Endodermal cell (in vitro differentiated cells): Measurements from ENCODE around the gene SLC28A1. TPM values are rescaled to one million over a fixed set of nuclear protein-coding genes. Genes with fewer than 3 reads are reported as not detected.
A peak's percentile ranks its signal among the peaks of the same experiment; 100 is the strongest.

Experiments used
- DNase-seq: peaks from one replicate; pipeline ENCODE4 v3.0.0-alpha.2; 2017
- H3K27ac ChIP-seq: 2 replicates; pipeline ENCODE4 v1.5.1; 2013; ENCODE audit warnings: mild to moderate bottlenecking, low read depth, low read length, moderate library complexity
- H3K27me3 ChIP-seq: 2 replicates; pipeline ENCODE4 v1.6.1; 2013; ENCODE audit warnings: mild to moderate bottlenecking, low read length, moderate library complexity; ENCODE audit not compliant: insufficient read depth, control insufficient read depth, poor library complexity, severe bottlenecking
- H3K36me3 ChIP-seq: 2 replicates; pipeline ENCODE4 v1.7.0; 2013; ENCODE audit warnings: mild to moderate bottlenecking, low read length, moderate library complexity; ENCODE audit not compliant: control insufficient read depth, insufficient read depth
- H3K4me1 ChIP-seq: one replicate; pipeline ENCODE4 v1.7.0; 2013; ENCODE audit warnings: low read length; ENCODE audit not compliant: control insufficient read depth, insufficient read depth
- H3K4me3 ChIP-seq: 2 replicates; pipeline ENCODE4 v1.5.1; 2013; ENCODE audit warnings: mild to moderate bottlenecking, low read length, moderate library complexity
- H3K9ac ChIP-seq: 2 replicates; pipeline ENCODE4 v1.6.1; 2013; ENCODE audit warnings: mild to moderate bottlenecking, low read length, moderate library complexity; ENCODE audit not compliant: poor library complexity, severe bottlenecking; ENCODE audit errors: extremely low read depth
- H3K9me3 ChIP-seq: 2 replicates; pipeline ENCODE4 v1.6.1; 2013; ENCODE audit warnings: mild to moderate bottlenecking, low read length, moderate library complexity; ENCODE audit not compliant: control insufficient read depth
- H3K27ac Mint-ChIP-seq: 2 replicates; pipeline ENCODE4 v1.8.0; 2020; ENCODE audit warnings: mixed read lengths
- H3K27me3 Mint-ChIP-seq: 2 replicates; pipeline ENCODE4 v1.8.0; 2021; ENCODE audit warnings: mild to moderate bottlenecking, mixed read lengths; ENCODE audit not compliant: insufficient read depth
- H3K36me3 Mint-ChIP-seq: 2 replicates; pipeline ENCODE4 v1.8.0; 2020; ENCODE audit warnings: low read depth, mixed read lengths
- H3K4me1 Mint-ChIP-seq: 2 replicates; pipeline ENCODE4 v1.8.0; 2020; ENCODE audit warnings: mixed read lengths
- H3K4me3 Mint-ChIP-seq: 2 replicates; pipeline ENCODE4 v1.8.0; 2020; ENCODE audit warnings: mild to moderate bottlenecking, moderate library complexity, mixed read lengths
- H3K9me3 Mint-ChIP-seq: 2 replicates; pipeline ENCODE4 v1.8.0; 2020; ENCODE audit warnings: mild to moderate bottlenecking, mixed read lengths
- CTCF ChIP-seq: fragments of 200-600 bp; sonication (generic); conservative IDR thresholded peaks from 2 replicates; pipeline ENCODE4 v1.5.0; 2021; ENCODE audit warnings: antibody characterized with exemption, mild to moderate bottlenecking
- WGBS, 2 experiments: methylation state at CpG; one replicate each; pipeline versions ENCODE4 v1.1.5 to v1.1.7; 2013; ENCODE audit warnings: missing lambda C conversion rate in 2 of 2, mixed read lengths in 1 of 2; ENCODE audit not compliant: insufficient coverage in 1 of 2, insufficient read length in 1 of 2; 5-methylcytosine and 5-hydroxymethylcytosine counted together
- total RNA-seq, 2 donors: library from RNA; stranded (reverse); fragmentation: NEBNext Ultra II Directional in 1 of 2; extraction: Animal tissue kit (Norgen Biotek cat#: 25700) in 1 of 2; gene quantifications; 2 replicates in 1 of 2; 3 replicates in 1 of 2; pipeline ENCODE4 v1.2.1, GENCODE V29; 2021

SLC28A1 gene
- total RNA-seq, 2 donors from 2014 or later: not detected

DNA sequence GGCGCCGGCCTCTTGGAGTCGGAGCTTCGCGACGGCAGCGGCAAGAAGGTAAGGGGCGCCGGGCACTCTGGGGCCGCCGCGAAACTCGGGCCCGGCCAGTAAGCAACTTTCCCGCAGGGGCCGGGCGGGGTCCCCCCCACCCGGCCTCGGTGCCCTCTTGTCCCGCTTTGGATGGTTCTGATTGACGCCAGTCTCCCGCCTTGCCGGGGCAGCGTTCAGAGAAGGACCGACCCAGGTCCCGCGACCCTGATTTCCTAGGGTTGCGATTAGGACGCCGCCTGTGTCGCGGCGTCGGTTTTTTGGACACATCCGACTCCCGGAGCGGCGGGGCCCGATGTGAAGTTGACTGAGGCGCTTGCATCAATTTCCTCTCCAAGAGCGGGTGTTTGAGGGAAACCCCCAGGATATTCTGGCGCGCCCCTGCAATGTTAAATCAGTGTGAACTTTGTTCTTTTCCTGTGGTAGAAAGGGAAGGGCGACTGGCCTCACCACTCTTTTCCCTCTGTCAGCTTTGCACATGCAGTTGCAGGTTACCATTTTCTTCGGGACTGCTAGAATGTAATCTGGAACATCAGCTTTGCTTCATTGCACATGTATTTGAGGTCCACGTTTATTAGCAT lies 97.9 kb downstream of the SLC28A1 start:
- Mint-ChIP-seq H3K4me1 (peaks cover 23% of the 10 kb centered on the region), H3K27ac (no peak overlapping the region), H3K9me3 (no peaks in the 10 kb centered on the region), H3K4me3 (peak overlapping the region; percentile 76), H3K36me3 (no peaks in the 10 kb centered on the region), H3K27me3 (peaks cover 64% of the 10 kb centered on the region)
- no peak overlapping the region for H3K9ac ChIP-seq
- H3K9me3 ChIP-seq: no peaks in the 10 kb centered on the region
- no peak overlapping the region for H3K27ac ChIP-seq
- H3K36me3 ChIP-seq: no peaks in the 10 kb centered on the region
- peak; percentile 78 for DNase-seq
- 6% methylated on average over 40 to 46 of the region's 46 CpGs for WGBS, 2 experiments
- H3K27me3 ChIP-seq: peaks cover 49% of the 10 kb centered on the region
- TF ChIP-seq CTCF: peak; percentile 4
- peak overlapping the region; percentile 63 for H3K4me3 ChIP-seq
- no peaks in the 10 kb centered on the region for H3K4me1 ChIP-seq

DNA sequence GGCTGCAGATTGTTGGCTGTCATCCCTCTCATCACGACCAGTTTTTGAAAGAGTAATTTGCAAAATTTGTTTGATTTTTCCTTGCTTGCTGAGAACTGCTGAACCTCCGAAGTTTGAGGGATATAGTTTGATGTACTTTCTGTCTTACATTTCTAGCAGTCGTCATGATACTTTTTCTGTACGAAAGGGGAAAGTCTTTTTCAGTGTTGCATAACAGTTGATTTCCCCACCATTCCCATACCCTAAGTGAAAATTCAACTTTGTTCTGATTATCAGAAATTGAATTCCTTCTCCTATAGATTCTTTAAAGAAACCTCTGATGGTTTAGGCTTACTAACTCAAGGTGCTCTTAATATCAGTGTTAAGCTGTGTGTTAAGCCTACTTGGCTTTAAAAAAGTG lies 98.8 kb downstream of the SLC28A1 start:
- Mint-ChIP-seq H3K4me3 (peak overlapping the region; percentile 76), H3K4me1 (peaks cover 28% of the 10 kb centered on the region), H3K27ac (no peak overlapping the region), H3K9me3 (no peaks in the 10 kb centered on the region), H3K27me3 (peaks cover 60% of the 10 kb centered on the region), H3K36me3 (no peaks in the 10 kb centered on the region)
- Histone ChIP-seq H3K9me3 (no peaks in the 10 kb centered on the region), H3K36me3 (no peaks in the 10 kb centered on the region), H3K4me1 (no peaks in the 10 kb centered on the region), H3K9ac (no peak overlapping the region), H3K4me3 (peak overlapping the region; percentile 63), H3K27me3 (peaks cover 42% of the 10 kb centered on the region), H3K27ac (no peak overlapping the region)
- 75 to 84% methylated on average over 4 of the region's 4 CpGs for WGBS, 2 experiments
- DNase-seq: no peak
- no peak for TF ChIP-seq CTCF

DNA sequence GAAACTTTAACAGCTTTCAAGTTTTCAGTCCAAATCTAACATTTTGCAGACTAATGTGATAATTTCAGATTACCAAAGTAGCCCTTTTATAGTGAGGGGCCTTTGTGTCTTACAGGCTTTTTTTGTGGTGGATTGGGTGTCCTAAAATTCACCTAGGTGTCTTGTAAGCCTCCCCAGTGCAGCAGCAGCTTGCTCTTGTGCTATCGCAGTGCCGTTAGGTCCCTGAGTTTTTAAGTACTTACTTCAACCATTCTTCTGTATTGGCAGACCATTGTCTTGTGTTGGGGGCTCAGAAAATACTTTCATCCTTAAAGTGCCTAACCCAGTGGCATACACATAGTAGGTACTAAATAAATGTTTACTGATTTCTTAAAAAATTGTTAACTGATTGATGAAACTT lies 99.2 kb downstream of the SLC28A1 start:
- Histone ChIP-seq H3K9ac (no peak overlapping the region), H3K27ac (no peak overlapping the region), H3K9me3 (no peaks in the 10 kb centered on the region), H3K4me1 (no peaks in the 10 kb centered on the region), H3K27me3 (peaks cover 38% of the 10 kb centered on the region), H3K4me3 (peak overlapping the region; percentile 63), H3K36me3 (no peaks in the 10 kb centered on the region)
- no peak for DNase-seq
- peaks cover 59% of the 10 kb centered on the region for H3K27me3 Mint-ChIP-seq
- no peak overlapping the region for H3K4me3 Mint-ChIP-seq
- no peaks in the 10 kb centered on the region for H3K9me3 Mint-ChIP-seq
- WGBS, 2 experiments: 92 to 94% methylated on average over 2 of the region's 2 CpGs
- no peak for TF ChIP-seq CTCF
- H3K27ac Mint-ChIP-seq: no peak overlapping the region
- H3K4me1 Mint-ChIP-seq: peaks cover 31% of the 10 kb centered on the region
- no peaks in the 10 kb centered on the region for H3K36me3 Mint-ChIP-seq
